Thymus (tissue), 11 donors: ENCODE measurements around the gene NBAS. TPM values are rescaled to one million over a fixed set of nuclear protein-coding genes. Genes with fewer than 3 reads are reported as not detected.

ENCODE experiments used
- DNase-seq, 9 donors: peaks; one replicate each; pipeline ENCODE4 v3.0.0-alpha.2; 2013; ENCODE audit warnings: low spot score in 9 of 9, low read depth in 6 of 9, missing footprints in 1 of 9
- H3K27ac ChIP-seq, 2 donors: one replicate each; pipeline ENCODE4 v1.5.1; 2013; ENCODE audit warnings: control low read depth in 1 of 2, low read depth in 1 of 2, low read length in 1 of 2, mild to moderate bottlenecking in 1 of 2, moderate library complexity in 1 of 2
- H3K27me3 ChIP-seq, 2 donors: one replicate each; pipeline ENCODE4 v1.5.1; 2013; ENCODE audit warnings: low read length in 1 of 2; ENCODE audit not compliant: control insufficient read depth in 2 of 2, insufficient read depth in 1 of 2
- H3K36me3 ChIP-seq, 2 donors: one replicate each; pipeline ENCODE4 v1.5.1; 2013; ENCODE audit warnings: low read length in 1 of 2, mild to moderate bottlenecking in 1 of 2, moderate library complexity in 1 of 2; ENCODE audit not compliant: control insufficient read depth in 2 of 2, insufficient read depth in 2 of 2
- H3K4me1 ChIP-seq, 2 donors: one replicate each; pipeline ENCODE4 v1.5.1; 2013; ENCODE audit warnings: low read length in 2 of 2; ENCODE audit not compliant: control insufficient read depth in 2 of 2, insufficient read depth in 2 of 2
- H3K4me3 ChIP-seq, 2 donors: one replicate each; pipeline ENCODE4 v1.5.1; 2013; ENCODE audit warnings: low read length in 2 of 2, control low read depth in 1 of 2, mild to moderate bottlenecking in 1 of 2
- H3K9me3 ChIP-seq, 2 donors: one replicate each; pipeline ENCODE4 v1.5.1; 2013; ENCODE audit warnings: low read length in 1 of 2, mild to moderate bottlenecking in 1 of 2; ENCODE audit not compliant: control insufficient read depth in 2 of 2, insufficient read depth in 1 of 2
- WGBS: extraction: QIAGEN DNeasy Blood & Tissue Kit; methylation state at CpG from one replicate; pipeline ENCODE4 v1.1.7; 2013; 5-methylcytosine and 5-hydroxymethylcytosine counted together
- polyA plus RNA-seq: library from polyadenylated mRNA; stranded (reverse); fragments of 200-250 nt; gene quantifications from one replicate; pipeline ENCODE4 v1.2.3, GENCODE V29; 2013
- total RNA-seq: library from RNA; stranded (reverse); fragments of 120-200 nt; gene quantifications from one replicate; pipeline ENCODE4 v1.2.4, GENCODE V29; 2013
- donor health status: healthy.

NBAS gene
- total and polyA plus RNA-seq, 2 donors: 31.4 to 36.9 TPM

DNA sequence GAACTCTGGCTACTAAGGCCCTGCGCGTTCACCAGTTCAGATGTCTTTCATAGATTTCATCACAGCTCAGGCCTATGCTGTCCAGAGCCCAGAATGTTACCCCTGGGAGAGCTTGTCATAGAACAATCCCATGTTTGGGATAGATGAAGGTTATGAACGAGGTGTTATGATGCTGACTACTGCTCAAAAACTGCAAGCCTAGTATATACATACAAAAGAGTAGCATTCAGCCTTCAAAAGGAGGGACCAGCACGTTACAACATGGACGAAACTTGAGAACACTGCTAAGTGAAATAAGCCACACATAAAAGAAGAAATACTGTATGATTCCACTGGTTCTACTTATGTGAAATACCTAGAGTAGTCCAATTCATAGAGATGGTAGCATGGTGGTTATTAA is 401.9 kb downstream of the NBAS start:
- Histone ChIP-seq H3K36me3 (no peaks in the 10 kb centered on the region), H3K27me3 (no peaks in the 10 kb centered on the region), H3K9me3 (no peaks in the 10 kb centered on the region), H3K4me3 (no peak overlapping the region), H3K4me1 (peaks cover 3 to 29% of the 10 kb centered on the region in 2 donors), H3K27ac (no peak overlapping the region)
- DNase-seq: no peak
- WGBS: 77% methylated on average over 5 of the region's 5 CpGs

DNA sequence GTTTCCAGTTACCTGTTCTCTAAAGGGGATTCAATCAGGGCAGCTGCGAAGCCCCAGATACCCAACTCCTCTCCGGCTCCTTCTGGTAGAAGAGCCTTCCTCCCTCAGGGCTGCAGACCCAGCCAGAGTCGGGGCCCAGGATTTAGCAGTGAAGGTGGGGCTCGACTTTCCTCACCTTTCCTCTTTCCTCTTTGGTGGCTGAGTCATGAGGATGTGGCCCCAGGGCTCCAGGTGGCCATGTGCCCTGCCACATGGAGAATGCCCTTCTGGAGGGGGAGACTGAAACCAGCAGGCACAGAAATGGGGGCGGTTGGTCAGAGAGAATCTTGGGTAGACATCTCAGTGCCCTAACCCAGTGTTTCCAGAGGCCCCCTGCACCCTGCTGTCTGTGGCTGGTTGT is 402.6 kb downstream of the NBAS start:
- H3K4me3 ChIP-seq: no peak overlapping the region
- H3K9me3 ChIP-seq: no peaks in the 10 kb centered on the region
- no peak overlapping the region for H3K27ac ChIP-seq
- H3K36me3 ChIP-seq: no peaks in the 10 kb centered on the region
- WGBS: 88% methylated on average over 5 of the region's 5 CpGs
- H3K27me3 ChIP-seq: no peaks in the 10 kb centered on the region
- H3K4me1 ChIP-seq: peaks cover 3 to 29% of the 10 kb centered on the region in 2 donors
- DNase-seq: no peak

DNA sequence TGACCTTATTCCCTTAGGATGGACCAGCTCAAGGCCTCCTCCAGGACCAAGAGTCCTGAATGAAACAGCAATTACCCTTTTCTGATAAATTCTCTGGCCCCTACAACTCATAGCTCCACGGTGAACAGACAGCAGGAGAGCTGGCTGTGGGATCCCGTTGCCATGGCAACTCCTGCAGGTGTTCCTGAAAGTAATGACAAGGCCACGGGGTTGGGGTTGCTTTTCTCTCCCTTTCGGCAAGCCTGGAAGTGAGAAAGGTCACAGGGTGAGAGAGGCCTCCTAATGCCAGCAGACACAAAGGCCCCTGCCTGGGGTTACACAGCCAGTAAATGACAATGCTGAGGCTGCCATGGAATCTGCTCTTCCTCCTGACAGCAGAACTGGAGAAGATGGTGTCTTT is 403.0 kb downstream of the NBAS start:
- no peak overlapping the region for H3K27ac ChIP-seq
- no peaks in the 10 kb centered on the region for H3K27me3 ChIP-seq
- H3K9me3 ChIP-seq: no peaks in the 10 kb centered on the region
- DNase-seq: no peak
- H3K4me3 ChIP-seq: no peak overlapping the region
- H3K4me1 ChIP-seq: peaks cover 3 to 29% of the 10 kb centered on the region in 2 donors
- WGBS: 67% methylated on average over 4 of the region's 4 CpGs
- no peaks in the 10 kb centered on the region for H3K36me3 ChIP-seq

DNA sequence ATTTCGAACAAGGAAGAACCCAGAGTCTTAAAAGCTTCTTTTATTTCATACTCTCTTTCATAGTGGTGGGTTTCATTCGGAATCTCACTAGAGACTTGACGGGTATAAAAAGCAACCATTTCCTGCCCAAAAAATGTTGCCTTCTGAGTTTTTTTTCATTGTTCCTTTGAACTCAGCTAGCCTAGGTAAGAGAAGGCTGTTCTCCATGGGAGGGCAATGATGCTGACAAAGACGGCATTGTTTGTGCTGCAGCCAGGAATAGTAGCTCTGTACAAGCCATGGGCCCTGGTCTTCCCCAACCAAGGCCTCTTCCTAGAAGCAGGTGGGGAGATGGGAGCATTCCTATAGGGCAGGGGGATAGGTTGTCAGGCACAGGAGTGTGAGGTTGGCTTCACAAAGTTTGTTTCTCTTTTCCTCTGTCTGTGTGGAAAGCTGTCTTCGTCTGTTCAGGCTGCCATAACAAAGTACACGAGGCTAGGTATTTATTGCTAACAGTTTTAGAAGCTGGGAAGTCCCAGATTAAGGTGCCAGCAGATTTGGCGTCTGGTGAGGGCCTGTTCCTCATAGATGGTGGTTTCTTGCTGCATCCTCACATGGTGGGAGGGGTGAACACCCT is 405.1 kb downstream of the NBAS start:
- DNase-seq: peak in 1 of 9 donors; percentile 68
- Histone ChIP-seq H3K4me3 (no peak overlapping the region), H3K27ac (peak overlapping the region; percentile 73 to 80), H3K36me3 (no peaks in the 10 kb centered on the region), H3K4me1 (peaks cover 3 to 29% of the 10 kb centered on the region in 2 donors), H3K27me3 (no peaks in the 10 kb centered on the region), H3K9me3 (no peaks in the 10 kb centered on the region)
- WGBS: 78% methylated on average over 7 of the region's 7 CpGs

DNA sequence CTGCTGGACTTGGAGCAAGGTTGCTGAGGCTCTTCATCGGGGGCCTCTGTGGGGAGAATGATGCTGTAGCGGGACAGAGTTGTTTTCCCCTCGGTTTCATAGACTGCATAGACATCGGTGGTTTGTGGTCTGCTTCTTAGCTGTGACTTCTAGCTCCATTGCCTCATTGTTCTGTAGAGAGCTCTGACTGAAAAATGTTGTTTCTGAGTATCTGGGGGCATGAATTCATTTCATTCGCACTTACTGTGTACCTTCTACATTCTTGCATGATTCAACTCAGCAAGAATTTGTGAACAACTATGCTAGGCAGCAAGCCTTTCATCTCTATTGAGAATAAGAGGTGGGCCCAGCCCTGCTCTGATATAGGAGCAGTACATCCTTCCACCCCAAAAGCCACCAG is 406.8 kb downstream of the NBAS start:
- peak in 1 of 9 donors; percentile 49 for DNase-seq
- WGBS: 86% methylated on average over 5 of the region's 5 CpGs

DNA sequence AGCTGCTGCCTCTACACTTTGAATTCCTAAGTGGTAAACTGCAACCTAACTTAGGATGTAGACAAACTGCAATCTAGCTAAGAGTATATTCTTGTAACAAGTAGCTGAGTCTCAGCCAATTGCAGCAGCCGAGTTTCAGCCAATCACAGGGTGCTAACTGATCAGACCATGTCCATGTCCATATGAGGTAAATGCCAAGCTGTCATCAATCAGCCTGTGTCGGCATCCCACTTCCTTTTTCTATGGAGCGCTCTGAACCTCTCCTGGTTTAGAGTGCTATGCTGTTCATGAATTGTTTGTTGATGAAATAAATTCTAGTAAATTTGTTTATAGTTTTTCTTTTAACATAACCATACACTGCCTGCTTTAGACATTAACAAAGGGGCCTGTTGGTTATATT is 408.8 kb downstream of the NBAS start:
- no peaks in the 10 kb centered on the region for H3K9me3 ChIP-seq
- no peak overlapping the region for H3K27ac ChIP-seq
- peaks cover 3 to 15% of the 10 kb centered on the region in 2 donors for H3K4me1 ChIP-seq
- 94% methylated on average over 3 of the region's 3 CpGs for WGBS
- H3K36me3 ChIP-seq: no peaks in the 10 kb centered on the region
- DNase-seq: no peak
- H3K27me3 ChIP-seq: no peaks in the 10 kb centered on the region
- H3K4me3 ChIP-seq: no peak overlapping the region

More for the DNA sequence above, 406.8 kb downstream of the NBAS start:
- Histone ChIP-seq H3K9me3 (no peaks in the 10 kb centered on the region), H3K4me1 (peaks cover 3 to 25% of the 10 kb centered on the region in 2 donors), H3K27ac (peak overlapping the region in 1 of 2 donors; percentile 10), H3K36me3 (no peaks in the 10 kb centered on the region), H3K27me3 (no peaks in the 10 kb centered on the region), H3K4me3 (no peak overlapping the region)

DNA sequence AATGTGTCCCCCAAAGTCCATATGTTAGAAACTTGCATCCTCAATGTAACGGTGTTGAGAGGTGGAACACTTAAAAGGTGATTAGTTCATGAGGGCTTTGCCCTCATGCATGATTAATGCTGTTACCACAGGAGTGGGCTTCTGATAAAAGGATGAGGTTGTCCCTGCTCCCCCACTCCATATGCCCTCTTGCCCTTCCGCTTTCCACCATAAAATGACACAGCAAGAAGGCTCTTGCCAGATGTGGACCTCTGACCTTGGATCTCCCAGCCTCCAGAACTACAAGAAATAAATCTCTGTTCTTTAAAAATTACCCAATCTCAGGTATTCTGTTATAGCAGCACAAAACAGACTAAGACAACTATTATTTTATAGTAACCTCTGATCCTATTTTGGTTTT is 412.1 kb downstream of the NBAS start:
- Histone ChIP-seq H3K27me3 (no peaks in the 10 kb centered on the region), H3K27ac (no peak overlapping the region), H3K36me3 (no peaks in the 10 kb centered on the region), H3K9me3 (no peaks in the 10 kb centered on the region), H3K4me1 (no peaks in the 10 kb centered on the region), H3K4me3 (no peak overlapping the region)
- WGBS: 98% methylated on average over 2 of the region's 2 CpGs
- no peak for DNase-seq

DNA sequence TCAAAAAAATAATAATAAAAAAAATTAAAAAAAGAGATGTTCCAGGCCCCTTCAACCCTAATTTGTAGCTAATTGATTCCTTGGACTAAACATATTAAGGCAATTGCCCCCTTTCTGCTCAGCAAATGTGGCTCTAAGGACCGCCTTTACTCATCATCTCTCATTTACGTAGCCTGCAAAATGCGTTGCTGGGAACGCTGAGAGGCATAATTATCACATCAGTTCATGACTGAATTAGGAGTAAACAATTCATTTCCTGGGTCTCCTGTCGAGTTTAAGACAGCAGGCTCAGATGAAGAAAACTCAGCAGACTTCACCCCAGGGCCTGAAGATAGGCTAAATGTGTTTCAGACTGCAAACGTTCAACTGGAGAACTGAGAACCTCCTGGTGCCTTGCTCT is 413.5 kb downstream of the NBAS start:
- peaks cover 0 to 9% of the 10 kb centered on the region in 2 donors for H3K4me1 ChIP-seq
- no peak for DNase-seq
- 93% methylated on average over 6 of the region's 6 CpGs for WGBS

DNA sequence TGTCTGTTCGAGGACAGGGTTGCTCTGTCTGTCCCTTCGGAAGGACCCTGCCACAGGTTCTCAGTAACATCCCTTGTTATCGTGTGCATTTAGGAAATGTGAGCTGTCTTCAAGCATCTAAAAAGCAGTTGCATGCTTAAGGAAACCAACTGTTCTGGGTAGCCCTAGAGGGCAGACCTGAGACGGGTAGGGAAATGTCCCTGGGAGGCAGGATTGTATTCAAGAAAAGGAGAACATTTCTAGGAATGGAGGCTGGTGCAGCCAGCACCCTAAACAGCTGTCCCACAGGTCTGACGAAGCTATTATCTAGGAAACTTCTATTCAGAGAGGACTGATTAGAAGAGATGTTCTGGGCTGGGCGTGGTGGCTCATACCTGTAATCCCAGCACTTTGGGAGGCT is 414.2 kb downstream of the NBAS start:
- no peak overlapping the region for H3K27ac ChIP-seq
- H3K27me3 ChIP-seq: no peaks in the 10 kb centered on the region
- WGBS: 97% methylated on average over 6 of the region's 6 CpGs
- no peak overlapping the region for H3K4me3 ChIP-seq
- H3K36me3 ChIP-seq: no peaks in the 10 kb centered on the region
- no peak for DNase-seq
- peaks cover 6 to 15% of the 10 kb centered on the region in 2 donors for H3K4me1 ChIP-seq
- no peaks in the 10 kb centered on the region for H3K9me3 ChIP-seq

More for the DNA sequence above, 413.5 kb downstream of the NBAS start:
- no peak overlapping the region for H3K27ac ChIP-seq
- H3K36me3 ChIP-seq: no peaks in the 10 kb centered on the region
- H3K9me3 ChIP-seq: no peaks in the 10 kb centered on the region
- no peaks in the 10 kb centered on the region for H3K27me3 ChIP-seq
- H3K4me3 ChIP-seq: no peak overlapping the region
